HCT116 (cell line): Measurements from ENCODE around the gene SPG7. TPM values are rescaled to one million over a fixed set of nuclear protein-coding genes. Genes with fewer than 3 reads are reported as not detected.

Experiments
- ATAC-seq: fragments of 200-7000 bp; cut with Tn5 transposase; 2 replicates; pipeline ENCODE4 v1.9.1; 2020; ENCODE audit warnings: mild to moderate bottlenecking, moderate library complexity
- BruUV-seq: library from RNA; stranded (reverse); fragments of 400-500 nt; replicated peaks from 2 replicates; lab custom pipeline; 2021; lab: Mats Ljungman, UMichigan
- CTCF ChIA-PET: fragments of 300-600 bp; sonication (Branson Sonifier 250); formaldehyde crosslinking; loops from one replicate; lab custom pipeline; 2021; ENCODE audit warnings: antibody characterized with exemption; lab: Charles Lee
- POLR2A ChIA-PET: fragments of 300-600, 350-600 bp; sonication (Branson Sonifier 250); formaldehyde crosslinking; loops from one replicate; lab custom pipeline; 2021; ENCODE audit warnings: antibody characterized with exemption; lab: Charles Lee
- RAD21 ChIA-PET, 2 experiments: fragments of 300-600 bp; sonication (Branson Sonifier 250); formaldehyde crosslinking; loops; one replicate each; lab custom pipeline; 2023; ENCODE audit warnings: low total read pairs in 2 of 2; ENCODE audit not compliant: uncharacterized antibody in 2 of 2, unreplicated experiment in 2 of 2, low non-redundant PET in 1 of 2; lab: Charles Lee
- DNase-seq: peaks from one replicate; pipeline ENCODE4 v3.0.0-alpha.2; 2010; ENCODE audit warnings: low read depth, low spot score
- H2AFZ ChIP-seq: fragments of 200-600 bp; shearing (Covaris generic), sonication (generic); 2 replicates; pipeline ENCODE4 v1.6.1; 2017; ENCODE audit warnings: low read depth, mixed run types, mixed read lengths, antibody characterized with exemption, low read length; ENCODE audit not compliant: poor library complexity, severe bottlenecking
- H3K27ac ChIP-seq: 2 replicates; pipeline ENCODE4 v1.5.1; 2012; ENCODE audit warnings: low read depth, low read length
- H3K27me3 ChIP-seq: fragments of 200-600 bp; sonication (generic); 2 replicates; pipeline ENCODE4 v1.6.1; 2016; ENCODE audit warnings: mixed run types, low read length, mixed read lengths; ENCODE audit not compliant: insufficient read depth
- H3K36me3 ChIP-seq, 2 experiments: fragments of 200-500 bp in 1 of 2; fragments of 200-600 bp in 1 of 2; sonication (Bioruptor generic) in 1 of 2; sonication (generic) in 1 of 2; 2 replicates each; pipeline versions ENCODE4 v1.5.1 to v1.6.1; 2014 to 2016; ENCODE audit warnings: low read length in 2 of 2, inconsistent platforms in 1 of 2, mixed read lengths in 1 of 2, mixed run types in 1 of 2; ENCODE audit not compliant: insufficient read depth in 2 of 2, control insufficient read depth in 1 of 2
- H3K4me1 ChIP-seq, 2 experiments: fragments of 200-600 bp in 1 of 2; sonication (generic) in 1 of 2; 2 replicates each; pipeline versions ENCODE4 v1.5.1 to v1.6.1; 2012 to 2017; ENCODE audit warnings: low read length in 2 of 2, inconsistent platforms in 1 of 2, mild to moderate bottlenecking in 1 of 2, mixed read lengths in 1 of 2, mixed run types in 1 of 2, moderate library complexity in 1 of 2; ENCODE audit not compliant: insufficient read depth in 2 of 2, control insufficient read depth in 1 of 2
- H3K4me2 ChIP-seq: fragments of 200-600 bp; sonication (generic); 2 replicates; pipeline ENCODE4 v1.6.1; 2017; ENCODE audit warnings: mixed run types, low read length, mixed read lengths
- H3K4me3 ChIP-seq, 2 experiments: fragments of 200-600 bp in 1 of 2; sonication (generic) in 1 of 2; replicated peaks in 1 of 2; 2 replicates each; pipeline ENCODE4 v1.5.1; 2011 to 2016; ENCODE audit warnings: low read length in 2 of 2, control low read depth in 1 of 2, low read depth in 1 of 2, mild to moderate bottlenecking in 1 of 2, mixed read lengths in 1 of 2, mixed run types in 1 of 2
- H3K79me2 ChIP-seq: fragments of 200-600 bp; sonication (generic); 2 replicates; pipeline ENCODE4 v1.6.1; 2017; ENCODE audit warnings: mild to moderate bottlenecking, mixed run types, low read length, moderate library complexity, mixed read lengths; ENCODE audit not compliant: insufficient read depth
- H3K9ac ChIP-seq: fragments of 200-600 bp; sonication (generic); 2 replicates; pipeline ENCODE4 v1.6.1; 2016; ENCODE audit warnings: low read length, mixed read lengths
- H3K9me2 ChIP-seq: fragments of 200-600 bp; sonication (generic), shearing (Covaris generic); 2 replicates; pipeline ENCODE4 v1.6.1; 2017; ENCODE audit warnings: mixed run types, mild to moderate bottlenecking, moderate library complexity; ENCODE audit not compliant: insufficient read depth
- H3K9me3 ChIP-seq, 2 experiments: fragments of 200-500 bp in 1 of 2; fragments of 200-600 bp in 1 of 2; sonication (Bioruptor generic) in 1 of 2; sonication (generic) in 1 of 2; 2 replicates each; pipeline ENCODE4 v1.6.1; 2014 to 2017; ENCODE audit warnings: low read length in 2 of 2, mixed read lengths in 2 of 2, inconsistent platforms in 1 of 2, low read depth in 1 of 2, mild to moderate bottlenecking in 1 of 2, mixed run types in 1 of 2, moderate library complexity in 1 of 2; ENCODE audit not compliant: control insufficient read depth in 1 of 2, insufficient read depth in 1 of 2
- H4K20me1 ChIP-seq: fragments of 200-600 bp; sonication (generic), shearing (Covaris generic); 2 replicates; pipeline ENCODE4 v1.6.1; 2017; ENCODE audit warnings: mixed run types, mild to moderate bottlenecking, moderate library complexity; ENCODE audit not compliant: insufficient read depth
- CTCF ChIP-seq, 3 experiments: fragments of 200-600 bp in 1 of 3; sonication (generic) in 1 of 3; IDR thresholded peaks in 2 of 3; conservative IDR thresholded peaks in 1 of 3; 2 replicates each; pipeline ENCODE4 v1.5.1; 2012 to 2017; ENCODE audit warnings: low read depth in 2 of 3, low read length in 2 of 3, antibody characterized with exemption in 1 of 3, borderline replicate concordance in 1 of 3, control low read depth in 1 of 3, mild to moderate bottlenecking in 1 of 3, mixed read lengths in 1 of 3, mixed run types in 1 of 3, moderate library complexity in 1 of 3; ENCODE audit not compliant: insufficient read depth in 1 of 3
- EGR1 ChIP-seq: IDR thresholded peaks from 2 replicates; pipeline ENCODE4 v1.6.1; 2012; ENCODE audit warnings: low read depth
- ELF1 ChIP-seq: IDR thresholded peaks from 2 replicates; pipeline ENCODE4 v1.6.1; 2012; ENCODE audit warnings: low read depth, borderline replicate concordance
- EZH2phosphoT487 ChIP-seq: fragments of 200-600 bp; IDR thresholded peaks from 2 replicates; pipeline ENCODE4 v1.6.1; 2018; ENCODE audit warnings: antibody characterized with exemption, borderline replicate concordance
- MAX ChIP-seq: IDR thresholded peaks from 2 replicates; pipeline ENCODE4 v1.6.1; 2012
- POLR2A ChIP-seq: IDR thresholded peaks from 2 replicates; pipeline ENCODE4 v1.7.0; 2011; ENCODE audit warnings: borderline replicate concordance; ENCODE audit not compliant: insufficient read depth, insufficient read length; ENCODE audit errors: extremely low read depth
- POLR2AphosphoS5 ChIP-seq: IDR thresholded peaks from 2 replicates; pipeline ENCODE4 v1.6.1; 2011; ENCODE audit warnings: mild to moderate bottlenecking, low read depth, low read length, moderate library complexity
- REST ChIP-seq: IDR thresholded peaks from 2 replicates; pipeline ENCODE4 v1.6.1; 2012; ENCODE audit warnings: low read depth
- SP1 ChIP-seq: IDR thresholded peaks from 2 replicates; pipeline ENCODE4 v1.6.1; 2012; ENCODE audit warnings: low read depth
- TCF7L2 ChIP-seq: IDR thresholded peaks from 2 replicates; pipeline ENCODE4 v1.7.0; 2011; ENCODE audit warnings: borderline replicate concordance, inconsistent platforms; ENCODE audit not compliant: insufficient read depth, insufficient read length; ENCODE audit errors: extremely low read depth
- YY1 ChIP-seq: IDR thresholded peaks from 2 replicates; pipeline ENCODE4 v1.6.1; 2011; ENCODE audit warnings: low read length, low read depth, moderate library complexity, mild to moderate bottlenecking; ENCODE audit not compliant: insufficient replicate concordance; ENCODE audit errors: extremely low read depth
- ZFX ChIP-seq: fragments of 450-650 bp; IDR thresholded peaks from 2 replicates; pipeline ENCODE4 v1.6.1; 2017
- ZNF274 ChIP-seq: fragments of 200-500 bp; sonication (Bioruptor generic); IDR thresholded peaks from 2 replicates; pipeline ENCODE4 v1.6.1; 2014; ENCODE audit warnings: mild to moderate bottlenecking, low read depth, low read length, inconsistent platforms
- intact Hi-C: fragments of 100-400 bp; cut with micrococcal nuclease; formaldehyde crosslinking; loops from 2 replicates; pipeline ENCODE4 v1.10.0; 2022
- total RNA-seq: library from RNA; stranded (reverse); gene quantifications from one replicate; pipeline ENCODE4 v1.2.1, GENCODE V29; 2021; ENCODE audit not compliant: unreplicated experiment

SPG7 gene
- total RNA-seq, 1 experiment from 2014 or later = 116 TPM

GRCh38 chr16:89531821-89532526 lies 23.8 kb downstream of the SPG7 start:
- H3K27me3 ChIP-seq = no peaks in the 10 kb centered on the region
- no peak overlapping the region for H3K9ac ChIP-seq
- CTCF ChIA-PET = no interaction called here
- H3K4me1 ChIP-seq = no peaks in the 10 kb centered on the region
- no peak for TF ChIP-seq POLR2A
- TF ChIP-seq TCF7L2 = no peak
- TF ChIP-seq YY1 = no peak
- TF ChIP-seq ZFX = no peak
- TF ChIP-seq EZH2phosphoT487 = no peak
- no peak for TF ChIP-seq EGR1
- no peak for TF ChIP-seq ELF1
- intact Hi-C loops = no loop called here
- H3K79me2 ChIP-seq = peaks cover 15% of the 10 kb centered on the region; the same call in 1 of the 2 replicates
- no peak overlapping the region for H2AFZ ChIP-seq
- H3K9me3 ChIP-seq = no peaks in the 10 kb centered on the region
- ATAC-seq (no peak), DNase-seq (no peak)
- no peak overlapping the region for H3K4me3 ChIP-seq
- peaks cover 56 to 60% of the 10 kb centered on the region in 2 experiments for H3K36me3 ChIP-seq
- POLR2A ChIA-PET = no interaction called here
- H3K9me2 ChIP-seq = no peaks in the 10 kb centered on the region
- H4K20me1 ChIP-seq = 0 out of 2 replicates have a peak, but pooled peaks cover 5% of the 10 kb centered on the region
- no peak overlapping the region for H3K4me2 ChIP-seq
- RAD21 ChIA-PET = no interaction called here
- H3K27ac ChIP-seq = no peak overlapping the region
- BruUV-seq = no TSS peak

- H3K27ac ChIP-seq = no peak overlapping the region
- no peak overlapping the region for H2AFZ ChIP-seq
- no peak overlapping the region for H3K4me2 ChIP-seq
- no peaks in the 10 kb centered on the region for H3K27me3 ChIP-seq
- peaks cover 58 to 60% of the 10 kb centered on the region in 2 experiments for H3K36me3 ChIP-seq
- H3K4me3 ChIP-seq = no peak overlapping the region
- 0 out of 2 replicates have a peak, but pooled peaks cover 1% of the 10 kb centered on the region for H4K20me1 ChIP-seq
- ATAC-seq = no peak
- no peaks in the 10 kb centered on the region for H3K4me1 ChIP-seq
- BruUV-seq = no TSS peak
- ChIA-PET POLR2A (no interaction called here), RAD21 (no interaction called here), CTCF (no interaction called here)
- DNase-seq = no peak
- no peaks in the 10 kb centered on the region for H3K9me2 ChIP-seq
- no peaks in the 10 kb centered on the region for H3K9me3 ChIP-seq
- intact Hi-C loops = no loop called here
- no peak overlapping the region for H3K9ac ChIP-seq
- peaks cover 10% of the 10 kb centered on the region; the same call in 1 of the 2 replicates for H3K79me2 ChIP-seq
- TF ChIP-seq SP1 (no peak), POLR2AphosphoS5 (no peak), MAX (no peak), ZNF274 (no peak), CTCF (IDR thresholded peaks at IDR 0.05 in 2 of 3, conservative IDR thresholded peaks at IDR 0.05 in 1 of 3; ENCODE audit: borderline replicate concordance in 1 of 3, insufficient read depth in 1 of 3, low read depth in 2 of 3, low read length in 2 of 3) (no peak), REST (no peak), ELF1 (no peak)
Measured at GRCh38 chr16:89534252-89534756, 26.1 kb downstream of the SPG7 start.
